ENCODE measurements around the gene ZNF219. TPM values are rescaled to one million over a fixed set of nuclear protein-coding genes. Genes with fewer than 3 reads are reported as not detected.
A peak's percentile ranks its signal among the peaks of the same experiment; 100 is the strongest.

Gene ZNF219
- total and polyA plus RNA-seq, 2 of the 13 experiments (the other 11 are each of a cell fraction or from before 2014, with no cell fraction given), result 34.5 to 36.6 TPM

DNA sequence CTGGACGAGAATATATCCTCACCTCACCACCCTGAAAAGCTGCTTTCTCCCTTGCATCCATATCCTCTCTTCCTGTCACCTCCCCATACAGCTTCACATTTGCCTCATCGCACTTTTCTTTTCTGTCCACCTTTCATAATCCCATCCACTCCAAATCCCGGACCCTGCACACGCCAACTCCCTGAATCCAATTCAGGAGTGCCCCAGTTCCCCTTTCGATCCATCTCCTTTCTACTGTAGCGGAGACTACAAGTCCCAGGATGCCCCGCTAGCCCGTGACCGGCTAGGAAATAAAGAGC, 4.9 kb upstream of the ZNF219 start (continued):
- TF ChIP-seq, protein P1, sequence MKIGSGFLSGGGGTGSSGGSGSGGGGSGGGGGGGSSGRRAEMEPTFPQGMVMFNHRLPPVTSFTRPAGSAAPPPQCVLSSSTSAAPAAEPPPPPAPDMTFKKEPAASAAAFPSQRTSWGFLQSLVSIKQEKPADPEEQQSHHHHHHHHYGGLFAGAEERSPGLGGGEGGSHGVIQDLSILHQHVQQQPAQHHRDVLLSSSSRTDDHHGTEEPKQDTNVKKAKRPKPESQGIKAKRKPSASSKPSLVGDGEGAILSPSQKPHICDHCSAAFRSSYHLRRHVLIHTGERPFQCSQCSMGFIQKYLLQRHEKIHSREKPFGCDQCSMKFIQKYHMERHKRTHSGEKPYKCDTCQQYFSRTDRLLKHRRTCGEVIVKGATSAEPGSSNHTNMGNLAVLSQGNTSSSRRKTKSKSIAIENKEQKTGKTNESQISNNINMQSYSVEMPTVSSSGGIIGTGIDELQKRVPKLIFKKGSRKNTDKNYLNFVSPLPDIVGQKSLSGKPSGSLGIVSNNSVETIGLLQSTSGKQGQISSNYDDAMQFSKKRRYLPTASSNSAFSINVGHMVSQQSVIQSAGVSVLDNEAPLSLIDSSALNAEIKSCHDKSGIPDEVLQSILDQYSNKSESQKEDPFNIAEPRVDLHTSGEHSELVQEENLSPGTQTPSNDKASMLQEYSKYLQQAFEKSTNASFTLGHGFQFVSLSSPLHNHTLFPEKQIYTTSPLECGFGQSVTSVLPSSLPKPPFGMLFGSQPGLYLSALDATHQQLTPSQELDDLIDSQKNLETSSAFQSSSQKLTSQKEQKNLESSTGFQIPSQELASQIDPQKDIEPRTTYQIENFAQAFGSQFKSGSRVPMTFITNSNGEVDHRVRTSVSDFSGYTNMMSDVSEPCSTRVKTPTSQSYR (CRISPR knock-in tag; IDR thresholded peaks at IDR 0.05; ENCODE audit: borderline replicate concordance), result no peak
- TF ChIP-seq ZNF331 (CRISPR knock-in tag; IDR thresholded peaks at IDR 0.05) (peak; percentile 72; the same call in 1 of the 2 replicates), KLF12 (CRISPR knock-in tag; IDR thresholded peaks at IDR 0.05; ENCODE audit: borderline replicate concordance) (no peak)
- TF ChIP-seq, protein P2, sequence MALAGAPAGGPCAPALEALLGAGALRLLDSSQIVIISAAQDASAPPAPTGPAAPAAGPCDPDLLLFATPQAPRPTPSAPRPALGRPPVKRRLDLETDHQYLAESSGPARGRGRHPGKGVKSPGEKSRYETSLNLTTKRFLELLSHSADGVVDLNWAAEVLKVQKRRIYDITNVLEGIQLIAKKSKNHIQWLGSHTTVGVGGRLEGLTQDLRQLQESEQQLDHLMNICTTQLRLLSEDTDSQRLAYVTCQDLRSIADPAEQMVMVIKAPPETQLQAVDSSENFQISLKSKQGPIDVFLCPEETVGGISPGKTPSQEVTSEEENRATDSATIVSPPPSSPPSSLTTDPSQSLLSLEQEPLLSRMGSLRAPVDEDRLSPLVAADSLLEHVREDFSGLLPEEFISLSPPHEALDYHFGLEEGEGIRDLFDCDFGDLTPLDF (CRISPR knock-in tag; IDR thresholded peaks at IDR 0.05), result no peak

- H3K79me2 ChIP-seq (ENCODE audit: insufficient read depth, low read length), result peaks cover 15% of the 10 kb centered on the region
- ATAC-seq (peak; percentile 9; the same call in 1 of the 3 replicates), DNase-seq (ENCODE audit: low spot score) (no peak), FAIRE-seq (no peak)
- H3K4me3 ChIP-seq (replicated peaks in 1 of 3; ENCODE audit: insufficient read depth in 1 of 3, low read depth in 2 of 3, low read length in 3 of 3), result peak overlapping the region; percentile 61 to 82 (median 66)
- intact Hi-C loops (cut with micrococcal nuclease; ENCODE audit: unreplicated experiment) (no loop called here), in situ Hi-C loops (cut with HindIII; ENCODE audit: extremely low pct_ligation_motif_present, low pct_unique_long_range_greater_than_20kb) (loop anchor here (5.0 kb wide), 2 partner anchors 35 to 85 kb away; no protein-coding TSS in a partner anchor)
- H3K4me1 ChIP-seq (ENCODE audit: insufficient read depth, low read length), result peaks cover 77% of the 10 kb centered on the region
- WGBS (ENCODE audit: low lambda C conversion rate), result 9% methylated on average over 9 of the region's 9 CpGs
- BruUV-seq (replicated peaks), result TSS peak; percentile 70
- no peaks in the 10 kb centered on the region for H4K20me1 ChIP-seq (ENCODE audit: insufficient read depth, low read length)
- H3K4me2 ChIP-seq (ENCODE audit: low read depth, low read length), result peak overlapping the region; percentile 94
- H3K9me3 ChIP-seq (ENCODE audit: low read length), result no peaks in the 10 kb centered on the region
- peak overlapping the region; percentile 43 for H2AFZ ChIP-seq (ENCODE audit: low read length)
- ChIA-PET POLR2A (interaction anchor here (0.9 to 6.5 kb wide), 11 partner anchors 8 to 415 kb away, joined by 3 to 141 read pairs (median 15); partner anchors contain the start of gene ARHGEF40), CTCF (ENCODE audit: low intra/inter-chr PET ratio, low total read pairs) (interaction anchor here (2.8 to 8.0 kb wide), 3 partner anchors 10 to 88 kb away, joined by 20 to 320 read pairs (median 83); partner anchors contain the start of genes ARHGEF40 and ZNF219)
- H3K27me3 ChIP-seq (ENCODE audit: control insufficient read depth in 1 of 2, insufficient read depth in 2 of 2, low read length in 2 of 2), result no peaks in the 10 kb centered on the region; a peak in 1 of 5 replicates
- H3K27ac ChIP-seq (ENCODE audit: extremely low read length, insufficient read depth, low read length), result peak overlapping the region; percentile 97
- peak overlapping the region; percentile 95 for H3K9ac ChIP-seq (ENCODE audit: insufficient read depth, low read depth, low read length)
- H3K36me3 ChIP-seq (replicated peaks in 1 of 2; ENCODE audit: control insufficient read depth in 1 of 2, insufficient read depth in 2 of 2, low read length in 2 of 2), result no peaks in the 10 kb centered on the region
- TF ChIP-seq CENPBD1 (CRISPR knock-in tag; IDR thresholded peaks at IDR 0.05; ENCODE audit: borderline replicate concordance, low read depth) (no peak), CBX5 (CRISPR knock-in tag; IDR thresholded peaks at IDR 0.05; ENCODE audit: borderline replicate concordance) (no peak), RAD51 (IDR thresholded peaks at IDR 0.05; ENCODE audit: borderline replicate concordance) (0 out of 2 replicates have a peak, but pooled peaks have one; percentile 1), PCBP1 (IDR thresholded peaks at IDR 0.05; ENCODE audit: borderline replicate concordance, low read depth, low read length) (no peak), ARID3A (IDR thresholded peaks at IDR 0.05; ENCODE audit: low read depth, low read length) (no peak), NR2C2 (CRISPR knock-in tag; IDR thresholded peaks at IDR 0.05; ENCODE audit: borderline replicate concordance) (no peak), MAFF (IDR thresholded peaks at IDR 0.05; ENCODE audit: low read depth, low read length) (peak; percentile 46; the same call in 1 of the 2 replicates)
Measured at GRCh38 chr14:21102521-21103410, 4.3 kb upstream of the ZNF219 start.

Data from HepG2 (cell line).